ENCODE measurements around the gene TRIM69.
"Not testable (repeated sequence)": the region's sequence is repeated elsewhere in the genome, so short reads cannot be mapped to it uniquely, and the experiment has no call there.

Gene TRIM69

GRCh38 chr15:44753345-44753744 lies 17.0 kb downstream of the TRIM69 start:
- no peak for DNase-seq

GRCh38 chr15:44763187-44763586 lies 26.9 kb downstream of the TRIM69 start:
- DNase-seq: no peak

GRCh38 chr15:44763848-44764247 lies 27.5 kb downstream of the TRIM69 start:
- DNase-seq: no peak

- DNase-seq: no peak
These were observed 28.7 kb downstream of the TRIM69 start for GRCh38 chr15:44765036-44765435.

GRCh38 chr15:44769521-44769920 lies 33.2 kb downstream of the TRIM69 start:
- DNase-seq: no peak

GRCh38 chr15:44770715-44771114 lies 34.4 kb downstream of the TRIM69 start:
- DNase-seq: not testable (repeated sequence)

- DNase-seq: no peak
These were observed 39.6 kb downstream of the TRIM69 start for GRCh38 chr15:44775953-44776352.

GRCh38 chr15:44779761-44780160 lies 43.4 kb downstream of the TRIM69 start:
- no peak for DNase-seq

GRCh38 chr15:44780608-44781007 lies 44.3 kb downstream of the TRIM69 start:
- DNase-seq: no peak

GRCh38 chr15:44781128-44781810 lies 44.9 kb downstream of the TRIM69 start:
- DNase-seq: no peak

GRCh38 chr15:44782516-44782915 lies 46.2 kb downstream of the TRIM69 start:
- no peak for DNase-seq

GRCh38 chr15:44784918-44785274 lies 48.6 kb downstream of the TRIM69 start:
- not testable (repeated sequence) for DNase-seq

- DNase-seq: peak; percentile 71
These were observed 52.4 kb downstream of the TRIM69 start for GRCh38 chr15:44788748-44789147.

- DNase-seq: no peak
These were observed 53.9 kb downstream of the TRIM69 start for GRCh38 chr15:44790215-44790614.

- no peak for DNase-seq
These were observed 54.3 kb downstream of the TRIM69 start for GRCh38 chr15:44790656-44791055.

- no peak for DNase-seq
These were observed 56.4 kb downstream of the TRIM69 start for GRCh38 chr15:44792715-44793114.

- DNase-seq: no peak
These were observed 57.7 kb downstream of the TRIM69 start for GRCh38 chr15:44794072-44794471.

GRCh38 chr15:44796508-44796907 lies 60.2 kb downstream of the TRIM69 start:
- no peak for DNase-seq

GRCh38 chr15:44798826-44799225 lies 62.5 kb downstream of the TRIM69 start:
- DNase-seq: no peak

GRCh38 chr15:44801364-44801763 lies 65.0 kb downstream of the TRIM69 start:
- no peak for DNase-seq

GRCh38 chr15:44801797-44802196 lies 65.5 kb downstream of the TRIM69 start:
- no peak for DNase-seq

- no peak for DNase-seq
These were observed 66.0 kb downstream of the TRIM69 start for GRCh38 chr15:44802336-44802735.

GRCh38 chr15:44804298-44805046 lies 68.1 kb downstream of the TRIM69 start:
- no peak for DNase-seq

GRCh38 chr15:44808557-44808956 lies 72.2 kb downstream of the TRIM69 start:
- DNase-seq: no peak

GRCh38 chr15:44810237-44810636 lies 73.9 kb downstream of the TRIM69 start:
- no peak for DNase-seq
